ENCODE measurements around the gene POLA2.

DNA sequence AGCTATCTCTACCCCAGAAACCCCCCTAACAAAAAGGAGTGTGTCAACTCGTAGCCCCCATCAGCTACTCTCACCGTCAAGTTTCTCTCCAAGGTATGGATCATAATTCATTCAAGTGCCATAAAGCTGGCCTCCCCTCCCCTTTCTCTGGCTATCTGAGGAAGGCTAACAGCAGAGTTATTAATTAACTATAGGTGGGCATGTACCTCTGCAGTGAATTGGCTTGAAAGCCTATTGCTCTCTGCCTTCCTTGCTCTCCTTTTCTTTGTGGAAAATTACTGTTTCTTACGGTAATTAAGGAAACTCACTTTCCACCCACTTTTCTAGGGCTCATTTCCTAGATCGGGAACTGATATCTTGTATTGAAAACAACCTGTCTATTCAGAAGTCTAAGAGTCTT is 14.1 kb downstream of the POLA2 start:
- TF ChIP-seq ZNF274 (IDR thresholded peaks at IDR 0.05; ENCODE audit: low read depth, low read length) (no peak), YY1 (IDR thresholded peaks at IDR 0.05; ENCODE audit: insufficient read depth, insufficient read length) (no peak)
